GM18873 (cell line): ENCODE results near the gene ABL2.
"Not testable (repeated sequence)": the region's sequence is repeated elsewhere in the genome, so short reads cannot be mapped to it uniquely, and the experiment has no call there.

ENCODE experiments used
- ATAC-seq: cut with Tn5 transposase; IDR thresholded peaks from one replicate; pipeline ENCODE4 v1.9.1; 2021; ENCODE audit warnings: mild to moderate bottlenecking, moderate library complexity, moderate number of reproducible peaks; ENCODE audit not compliant: unreplicated experiment, low FRiP score

ABL2 gene

GRCh38 chr1:179141592-179142251 is 87.8 kb downstream of the ABL2 start:
- ATAC-seq = no peak

GRCh38 chr1:179138755-179139154 is 90.7 kb downstream of the ABL2 start:
- ATAC-seq = not testable (repeated sequence)

GRCh38 chr1:179137617-179138255 is 91.7 kb downstream of the ABL2 start:
- ATAC-seq = no peak

- not testable (repeated sequence) for ATAC-seq
These were observed 93.8 kb downstream of the ABL2 start for GRCh38 chr1:179135707-179136106.

- not testable (repeated sequence) for ATAC-seq
These were observed 94.3 kb downstream of the ABL2 start for GRCh38 chr1:179135168-179135567.

GRCh38 chr1:179129702-179130473 is 99.6 kb downstream of the ABL2 start:
- peak; percentile 89 for ATAC-seq

GRCh38 chr1:179128520-179128919 is 101.0 kb downstream of the ABL2 start:
- ATAC-seq = no peak

GRCh38 chr1:179127163-179127895 is 102.1 kb downstream of the ABL2 start:
- ATAC-seq = no peak

GRCh38 chr1:179126338-179127060 is 103.0 kb downstream of the ABL2 start:
- no peak for ATAC-seq

- no peak for ATAC-seq
These were observed 104.6 kb downstream of the ABL2 start for GRCh38 chr1:179124873-179125272.

- no peak for ATAC-seq
These were observed 108.1 kb downstream of the ABL2 start for GRCh38 chr1:179121159-179121938.

GRCh38 chr1:179120736-179121135 is 108.7 kb downstream of the ABL2 start:
- ATAC-seq = no peak

- ATAC-seq = no peak
These were observed 110.0 kb downstream of the ABL2 start for GRCh38 chr1:179119513-179119912.

GRCh38 chr1:179115181-179115580 is 114.3 kb downstream of the ABL2 start:
- no peak for ATAC-seq

GRCh38 chr1:179108644-179109043 is 120.8 kb downstream of the ABL2 start:
- ATAC-seq = no peak

- ATAC-seq = no peak
These were observed 121.5 kb downstream of the ABL2 start for GRCh38 chr1:179107706-179108629.

GRCh38 chr1:179105393-179105792 is 124.1 kb downstream of the ABL2 start:
- no peak for ATAC-seq

GRCh38 chr1:179104611-179105250 is 124.7 kb downstream of the ABL2 start:
- no peak for ATAC-seq
